Left ventricle myocardium inferior (tissue), 1 donor: Measurements from ENCODE around the gene ST3GAL5. TPM values are rescaled to one million over a fixed set of nuclear protein-coding genes. Genes with fewer than 3 reads are reported as not detected.
"Not testable (repeated sequence)": the region's sequence is repeated elsewhere in the genome, so short reads cannot be mapped to it uniquely, and the experiment has no call there.

ENCODE experiments used
- DNase-seq: peaks from one replicate; pipeline ENCODE4 v3.0.0-alpha.2; 2020
- H3K27ac ChIP-seq: fragments of 200-600 bp; replicated peaks from 2 replicates; pipeline ENCODE4 v1.8.0; 2021
- H3K27me3 ChIP-seq: fragments of 200-600 bp; 2 replicates; pipeline ENCODE4 v1.8.0; 2021; ENCODE audit warnings: low read depth
- H3K36me3 ChIP-seq: fragments of 200-600 bp; 2 replicates; pipeline ENCODE4 v1.8.0; 2021
- H3K4me1 ChIP-seq: fragments of 200-600 bp; 2 replicates; pipeline ENCODE4 v1.8.0; 2021
- H3K4me3 ChIP-seq: fragments of 200-600 bp; 2 replicates; pipeline ENCODE4 v1.8.0; 2021; ENCODE audit warnings: mild to moderate bottlenecking, moderate library complexity
- H3K9me3 ChIP-seq: fragments of 200-600 bp; replicated peaks from 2 replicates; pipeline ENCODE4 v1.8.0; 2021
- CTCF ChIP-seq: fragments of 200-600 bp; IDR thresholded peaks from 2 replicates; pipeline ENCODE4 v1.8.0; 2021; ENCODE audit warnings: antibody characterized with exemption, mild to moderate bottlenecking, borderline replicate concordance
- intact Hi-C: fragments of 100-400 bp; cut with micrococcal nuclease; formaldehyde crosslinking; loops from one replicate; pipeline ENCODE4 v1.11.0; 2022
- total RNA-seq: library from RNA; stranded (reverse); fragmentation: NEBNext Ultra II Directional; extraction: Animal tissue kit (Norgen Biotek cat#: 25700); gene quantifications from one replicate; pipeline ENCODE4 v1.2.1, GENCODE V29; 2021
- donor health status: DM: no; HTN: yes; CAD: no; lungs with severe emphysema.

ST3GAL5 gene
- total RNA-seq, 1 donor from 2014 or later: 4.2 TPM

GRCh38 chr2:85888020-85888683, 638 bp downstream of the ST3GAL5 start:
- Histone ChIP-seq H3K4me1 (peaks cover 67% of the 10 kb centered on the region), H3K9me3 (no peaks in the 10 kb centered on the region), H3K4me3 (peak overlapping the region; percentile 89), H3K27ac (peak overlapping the region; percentile 84), H3K27me3 (peaks cover 20% of the 10 kb centered on the region), H3K36me3 (no peaks in the 10 kb centered on the region)
- intact Hi-C loops: loop anchor here (10.0 kb wide), 1 partner anchor 53 kb away; no protein-coding TSS in a partner anchor
- TF ChIP-seq CTCF: no peak
- DNase-seq: no peak

GRCh38 chr2:85887566-85888019, 1.2 kb downstream of the ST3GAL5 start:
- DNase-seq: peak; percentile 57
- Histone ChIP-seq H3K4me1 (peaks cover 67% of the 10 kb centered on the region), H3K27me3 (peaks cover 15% of the 10 kb centered on the region), H3K36me3 (no peaks in the 10 kb centered on the region), H3K9me3 (no peaks in the 10 kb centered on the region), H3K27ac (peak overlapping the region; percentile 84), H3K4me3 (peak overlapping the region; percentile 89)
- peak; percentile 53 for TF ChIP-seq CTCF
- intact Hi-C loops: loop anchor here (10.0 kb wide), 1 partner anchor 53 kb away; no protein-coding TSS in a partner anchor

- peaks cover 8% of the 10 kb centered on the region for H3K36me3 ChIP-seq
- peak overlapping the region; percentile 84 for H3K27ac ChIP-seq
- DNase-seq: no peak
- intact Hi-C loops: loop anchor here (10.0 kb wide), 1 partner anchor 52 kb away; no protein-coding TSS in a partner anchor
- H3K4me3 ChIP-seq: peak overlapping the region; percentile 89
- H3K9me3 ChIP-seq: peaks cover 3% of the 10 kb centered on the region
- no peak for TF ChIP-seq CTCF
- H3K4me1 ChIP-seq: peaks cover 67% of the 10 kb centered on the region
- H3K27me3 ChIP-seq: peaks cover 7% of the 10 kb centered on the region
These were observed 2.2 kb downstream of the ST3GAL5 start for GRCh38 chr2:85886590-85886989.

- H3K27ac ChIP-seq: peak overlapping the region; percentile 84
- H3K4me1 ChIP-seq: peaks cover 64% of the 10 kb centered on the region
- H3K27me3 ChIP-seq: peaks cover 3% of the 10 kb centered on the region
- peaks cover 4% of the 10 kb centered on the region for H3K9me3 ChIP-seq
- no peak for TF ChIP-seq CTCF
- DNase-seq: no peak
- peaks cover 8% of the 10 kb centered on the region for H3K36me3 ChIP-seq
- peak overlapping the region; percentile 89 for H3K4me3 ChIP-seq
- intact Hi-C loops: loop anchor here (10.0 kb wide), 1 partner anchor 51 kb away; no protein-coding TSS in a partner anchor
These were observed 2.6 kb downstream of the ST3GAL5 start for GRCh38 chr2:85886141-85886540.

- H3K4me3 ChIP-seq, DNase-seq, H3K27ac ChIP-seq, H3K27me3 ChIP-seq, H3K36me3 ChIP-seq, H3K9me3 ChIP-seq: not testable (repeated sequence)
- intact Hi-C loops: loop anchor here (10.0 kb wide), 1 partner anchor 47 kb away; no protein-coding TSS in a partner anchor
- H3K4me1 ChIP-seq: peaks cover 30% of the 10 kb centered on the region
These were observed 7.0 kb downstream of the ST3GAL5 start for GRCh38 chr2:85881781-85882180.

GRCh38 chr2:85880716-85881328, 8.0 kb downstream of the ST3GAL5 start:
- intact Hi-C loops: loop anchor here (10.0 kb wide), 1 partner anchor 46 kb away; no protein-coding TSS in a partner anchor
- H3K27ac ChIP-seq, H3K9me3 ChIP-seq, DNase-seq, H3K27me3 ChIP-seq, H3K4me3 ChIP-seq, H3K36me3 ChIP-seq: not testable (repeated sequence)
- H3K4me1 ChIP-seq: peaks cover 20% of the 10 kb centered on the region
